Ramos (cell line): Measurements from ENCODE around the gene TRIM44.
"Not testable (repeated sequence)": the region's sequence is repeated elsewhere in the genome, so short reads cannot be mapped to it uniquely, and the experiment has no call there.

Source experiments
- in situ Hi-C: fragments of 300-500 bp; cut with MboI; formaldehyde crosslinking; loops from one replicate; pipeline ENCODE4 v1.14.3; 2022; ENCODE audit warnings: low sequenced_read_pairs; ENCODE audit not compliant: unreplicated experiment

The TRIM44 gene

DNA sequence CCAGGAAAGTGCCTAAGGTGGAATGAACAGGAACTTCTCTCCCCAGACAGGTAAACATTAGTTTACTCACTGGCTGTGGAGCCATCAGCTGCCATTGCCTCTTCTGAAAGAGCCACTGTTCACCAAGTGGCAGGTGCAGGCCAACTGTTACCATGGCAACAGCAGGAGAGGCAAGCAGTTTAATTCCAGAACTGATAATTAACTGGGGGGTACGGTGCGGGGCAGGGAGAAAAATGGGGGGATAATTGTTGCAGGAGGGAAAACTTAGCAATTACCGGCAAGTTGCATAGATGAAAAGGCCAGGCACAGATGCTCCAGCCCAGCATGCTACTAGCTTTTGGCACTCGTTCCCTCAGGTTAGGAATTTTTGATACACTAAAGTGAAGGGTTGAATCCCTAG is 85.1 kb downstream of the TRIM44 start:
- in situ Hi-C loops, result no loop called here

DNA sequence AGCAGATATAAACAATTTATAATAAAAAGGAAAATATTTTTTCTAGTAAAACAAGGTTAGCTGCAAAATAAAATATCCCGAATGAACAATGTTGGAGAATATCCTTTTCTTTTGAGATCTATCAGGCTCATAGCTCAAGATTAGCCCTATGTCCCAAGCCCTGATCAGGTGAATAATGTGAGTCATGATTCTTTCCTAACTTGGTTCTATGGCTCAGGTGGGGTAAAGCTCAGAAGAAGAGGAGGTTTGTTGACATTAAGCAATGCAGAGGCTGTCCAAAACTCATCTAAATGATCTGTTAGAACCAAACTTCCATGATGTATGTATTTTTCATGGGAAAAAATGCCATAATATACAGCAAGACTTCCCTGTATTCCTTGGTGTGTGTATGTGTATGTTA is 86.1 kb downstream of the TRIM44 start:
- in situ Hi-C loops, result no loop called here

DNA sequence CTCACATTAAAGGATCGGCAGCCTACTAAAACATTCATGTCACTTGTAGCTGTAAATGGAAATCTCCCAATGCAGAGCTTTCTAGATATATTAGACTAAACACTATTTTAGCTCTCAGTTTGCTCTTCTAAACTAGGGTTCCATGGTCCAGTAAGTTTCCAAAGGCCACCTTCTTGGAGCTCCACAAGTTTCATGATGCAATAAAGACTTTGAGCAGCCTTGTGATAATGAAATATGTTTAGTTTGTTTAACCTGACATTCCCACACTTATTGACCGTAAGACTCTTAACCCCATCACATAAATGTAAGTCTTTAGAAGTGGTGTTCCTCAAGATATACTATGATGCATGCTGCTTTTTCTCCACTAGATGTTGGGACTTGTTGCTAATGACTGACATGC is 87.7 kb downstream of the TRIM44 start:
- in situ Hi-C loops, result no loop called here

DNA sequence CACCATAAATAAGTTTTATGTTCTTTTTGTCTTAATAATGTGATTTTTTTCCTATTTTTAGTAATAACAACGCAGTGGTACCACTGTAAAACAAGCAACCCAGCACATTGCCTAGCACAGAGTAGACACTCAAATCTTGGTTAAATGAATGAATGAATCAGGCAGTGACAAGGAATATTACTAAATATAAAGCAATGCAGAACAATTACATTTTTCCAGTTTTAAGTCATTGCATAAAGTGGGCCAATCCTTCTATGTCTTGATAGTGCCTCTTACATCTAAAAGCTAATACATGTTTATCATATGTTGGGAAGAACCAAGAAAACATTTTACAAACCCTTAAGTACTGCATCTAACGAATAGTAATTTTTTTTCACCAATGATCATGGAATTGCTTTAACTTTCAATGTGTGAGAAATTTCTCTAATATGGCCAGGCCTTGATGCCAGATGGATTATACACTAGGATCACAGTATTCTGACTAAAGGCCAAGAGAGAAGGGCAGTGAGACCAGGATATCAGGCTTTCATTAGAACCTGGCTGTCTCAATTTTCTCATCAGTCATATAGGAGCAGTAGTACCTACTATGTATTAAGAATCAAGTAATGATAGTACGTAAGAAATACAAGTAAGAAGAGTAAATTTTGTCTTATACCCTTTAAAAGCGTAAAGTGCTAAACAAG is 88.5 kb downstream of the TRIM44 start:
- in situ Hi-C loops, result no loop called here

DNA sequence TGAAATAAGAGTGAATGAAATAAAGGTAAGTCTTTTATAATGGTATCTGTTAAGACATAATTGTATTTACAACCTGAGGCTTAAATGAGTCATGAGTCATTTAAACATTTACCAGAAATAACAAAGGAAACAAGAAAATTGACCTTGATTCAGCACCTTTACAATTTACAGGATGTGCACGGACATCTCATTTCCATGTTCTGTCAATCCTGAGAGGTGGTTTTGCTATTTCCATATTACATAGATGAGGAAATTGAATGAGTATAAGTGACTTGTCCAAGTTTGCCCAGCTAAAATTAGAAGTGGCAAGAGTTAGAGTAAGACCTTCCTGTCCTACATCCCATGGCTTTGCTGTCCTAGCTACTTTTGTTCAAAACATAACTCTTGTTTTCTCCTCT is 89.1 kb downstream of the TRIM44 start:
- in situ Hi-C loops, result no loop called here

DNA sequence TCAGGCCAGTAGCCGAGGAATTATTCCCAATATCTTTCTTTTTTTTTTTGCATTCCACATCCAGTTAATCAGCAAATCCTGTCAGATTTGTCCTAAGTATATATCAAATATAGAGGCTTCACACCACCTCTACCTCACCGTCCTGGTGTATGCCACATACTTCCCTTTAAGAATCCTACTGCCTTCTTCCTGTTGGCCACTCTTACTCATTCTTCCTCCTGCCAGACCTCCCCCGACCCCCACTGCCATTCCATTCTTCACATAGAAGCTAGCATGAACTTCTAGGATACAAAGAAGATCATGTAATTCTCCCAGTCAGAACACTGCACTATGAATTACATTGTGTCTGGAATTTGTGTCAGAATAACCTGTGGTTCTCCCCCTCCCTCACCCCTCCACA is 89.5 kb downstream of the TRIM44 start:
- in situ Hi-C loops, result no loop called here

DNA sequence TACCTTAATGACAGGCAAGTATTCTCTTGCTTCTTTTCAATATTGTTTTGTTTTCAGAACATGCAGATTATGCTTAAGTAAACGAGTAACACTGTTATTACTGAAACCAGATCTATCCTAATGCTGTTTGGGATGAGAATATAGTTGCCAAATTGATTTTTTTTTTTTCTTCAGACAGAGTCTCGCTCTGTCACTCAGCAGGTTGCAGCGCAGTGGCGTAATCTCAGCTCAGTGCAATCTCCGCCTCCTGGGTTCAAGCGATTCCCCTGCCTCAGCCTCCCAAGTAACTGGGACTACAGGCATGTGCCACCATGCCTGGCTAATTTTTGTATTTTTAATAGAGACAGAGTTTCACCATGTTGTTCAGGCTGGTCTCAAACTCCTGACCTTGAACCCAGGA is 91.0 kb downstream of the TRIM44 start:
- in situ Hi-C loops, result not testable (repeated sequence)

DNA sequence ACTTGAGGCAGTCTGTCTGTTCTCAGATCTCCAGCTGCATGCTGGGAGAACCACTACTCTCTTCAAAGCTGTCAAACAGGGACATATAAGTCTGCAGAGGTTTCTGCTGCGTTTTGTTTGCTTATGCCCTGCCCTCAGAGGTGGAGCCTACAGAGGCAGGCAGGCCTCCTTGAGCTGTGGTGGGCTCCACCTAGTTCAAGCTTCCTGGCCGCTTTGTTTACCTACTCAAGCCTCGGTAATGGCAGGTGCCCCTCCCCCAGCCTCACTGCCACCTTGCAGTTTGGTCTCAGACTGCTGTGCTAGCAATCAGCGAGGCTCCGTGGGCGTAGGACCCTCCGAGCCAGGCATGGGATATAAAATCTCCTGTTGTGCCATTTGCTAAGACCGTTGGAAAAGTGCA is 97.4 kb downstream of the TRIM44 start:
- in situ Hi-C loops, result not testable (repeated sequence)

DNA sequence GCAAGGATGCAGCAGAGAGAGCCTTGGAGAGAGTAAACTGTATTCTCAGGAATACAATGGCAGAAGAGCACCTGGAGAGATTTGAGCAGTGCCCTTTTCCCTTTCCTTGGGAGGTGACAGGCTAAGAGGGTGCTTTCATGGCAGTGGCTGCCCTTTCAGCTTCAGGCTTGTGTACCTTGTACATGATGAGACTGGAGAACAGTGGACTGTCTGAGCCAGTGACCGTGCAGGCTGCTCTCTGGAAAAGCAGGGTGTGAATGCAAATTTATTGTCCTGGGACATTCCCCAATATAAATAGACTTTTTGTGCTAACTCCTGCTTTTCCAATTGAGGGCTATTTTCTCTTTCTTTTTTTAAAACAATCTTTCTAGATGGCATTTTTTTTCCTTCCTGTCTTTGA is 99.3 kb downstream of the TRIM44 start:
- in situ Hi-C loops, result no loop called here

DNA sequence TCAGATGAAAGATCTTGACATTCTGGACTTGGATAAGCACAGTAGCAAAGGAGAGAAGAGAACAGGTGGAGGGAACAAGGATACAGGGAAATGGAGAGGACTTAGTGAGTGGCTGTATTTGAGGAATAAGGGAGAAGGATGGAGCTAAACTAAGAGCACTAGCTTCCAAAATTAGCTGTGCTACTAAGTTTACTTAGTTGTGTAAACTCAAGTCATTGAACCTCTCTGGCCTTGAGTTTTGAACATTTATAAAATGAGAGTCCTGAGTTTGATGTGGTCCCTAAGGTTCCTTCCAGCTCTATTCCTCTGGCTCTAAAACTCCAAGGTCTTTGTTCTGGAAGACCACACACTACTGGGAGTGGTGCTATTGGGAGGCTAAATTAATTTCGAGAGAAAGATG is 100.7 kb downstream of the TRIM44 start:
- in situ Hi-C loops, result no loop called here

DNA sequence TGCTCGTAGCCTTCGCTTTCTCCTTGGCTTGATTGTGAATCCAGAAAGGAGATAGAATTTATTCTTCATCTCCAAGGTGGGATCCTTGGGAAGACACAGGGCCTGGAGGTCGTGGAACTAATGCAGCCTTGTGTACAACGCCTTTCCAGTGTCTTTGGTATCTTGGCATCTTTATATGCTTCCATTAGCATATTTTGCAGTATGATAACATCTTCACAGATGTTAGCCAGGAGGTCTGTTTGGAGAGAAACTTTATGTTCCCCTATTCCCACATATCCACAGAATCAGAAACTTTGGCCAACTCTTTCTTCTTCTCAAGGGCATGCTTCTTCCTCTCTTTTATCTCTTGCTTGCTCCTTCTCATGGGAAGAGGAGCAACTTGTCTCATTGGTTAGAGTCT is 101.2 kb downstream of the TRIM44 start:
- in situ Hi-C loops, result no loop called here

DNA sequence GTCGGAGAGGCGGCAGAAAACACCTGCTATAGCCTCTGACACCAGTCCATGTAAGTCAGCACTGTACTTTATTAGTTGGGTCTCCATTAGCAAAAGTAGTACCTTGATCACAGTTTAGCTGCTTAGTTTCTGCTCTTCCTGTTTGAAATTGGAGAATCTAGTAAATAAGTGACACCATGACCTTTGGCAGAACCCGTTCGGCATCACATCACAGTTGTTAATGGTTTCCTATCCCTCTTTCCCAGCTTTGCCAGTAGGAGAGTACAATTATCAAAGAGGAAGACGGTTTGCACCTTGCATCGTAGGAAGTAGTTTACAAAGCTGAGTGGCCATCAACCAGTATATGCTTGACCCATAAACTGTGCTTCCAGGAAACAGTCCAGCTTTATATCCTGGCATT is 101.8 kb downstream of the TRIM44 start:
- in situ Hi-C loops, result no loop called here

DNA sequence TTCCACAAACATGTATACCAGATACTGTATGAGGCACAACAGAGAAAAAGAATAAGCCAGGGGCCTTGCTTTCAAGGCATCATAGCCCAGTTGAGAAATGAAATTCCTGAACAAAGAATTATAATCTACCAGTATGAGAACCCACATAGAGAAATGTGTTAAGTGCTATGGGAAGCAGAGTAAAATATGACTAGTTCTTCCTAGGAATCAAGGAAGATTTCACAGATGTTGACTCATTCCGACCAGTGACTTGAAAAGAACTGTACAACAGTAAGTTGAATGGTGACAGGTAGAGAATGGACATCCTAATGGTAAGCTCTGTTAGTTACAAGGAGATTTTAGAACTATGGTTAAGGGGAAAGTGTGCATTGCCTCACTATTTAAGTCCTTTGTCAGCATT is 102.6 kb downstream of the TRIM44 start:
- in situ Hi-C loops, result no loop called here

DNA sequence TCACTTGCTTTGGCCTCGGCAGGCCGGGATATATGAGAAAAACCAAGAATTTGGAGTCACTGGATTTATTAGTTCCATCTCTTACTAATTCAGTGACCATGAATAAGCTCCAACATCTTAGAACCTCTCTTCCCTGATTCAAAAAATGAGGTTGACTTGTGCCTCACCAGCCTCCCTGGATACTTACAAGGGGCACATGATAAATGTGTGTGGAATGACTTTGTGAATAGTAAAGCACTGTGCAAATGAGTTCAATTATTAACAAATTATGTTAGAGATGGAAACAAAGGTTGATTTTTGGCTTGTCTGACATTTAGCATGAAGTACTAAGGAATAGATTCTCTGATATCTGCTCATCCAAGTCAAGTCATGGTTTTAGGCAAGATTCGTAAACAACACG is 104.1 kb downstream of the TRIM44 start:
- in situ Hi-C loops, result no loop called here

DNA sequence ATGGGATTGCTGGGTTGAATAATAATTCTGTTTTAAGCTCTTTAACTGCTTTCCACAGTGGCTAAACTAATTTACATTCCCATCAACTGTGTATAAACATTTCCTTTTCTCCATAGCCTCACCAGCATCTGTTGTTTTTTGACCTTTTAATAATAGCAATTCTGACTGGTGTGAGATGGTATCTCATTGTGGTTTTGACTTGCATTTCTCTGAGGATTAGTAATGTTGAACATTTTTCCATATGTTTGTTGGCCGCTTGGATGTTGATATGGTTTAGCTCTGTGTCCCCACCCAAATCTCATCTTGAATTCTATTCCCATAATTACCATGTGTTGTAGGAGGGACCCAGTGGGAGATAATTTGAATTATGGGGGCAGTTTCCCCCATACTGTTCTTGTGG is 107.8 kb downstream of the TRIM44 start:
- in situ Hi-C loops, result not testable (repeated sequence)

DNA sequence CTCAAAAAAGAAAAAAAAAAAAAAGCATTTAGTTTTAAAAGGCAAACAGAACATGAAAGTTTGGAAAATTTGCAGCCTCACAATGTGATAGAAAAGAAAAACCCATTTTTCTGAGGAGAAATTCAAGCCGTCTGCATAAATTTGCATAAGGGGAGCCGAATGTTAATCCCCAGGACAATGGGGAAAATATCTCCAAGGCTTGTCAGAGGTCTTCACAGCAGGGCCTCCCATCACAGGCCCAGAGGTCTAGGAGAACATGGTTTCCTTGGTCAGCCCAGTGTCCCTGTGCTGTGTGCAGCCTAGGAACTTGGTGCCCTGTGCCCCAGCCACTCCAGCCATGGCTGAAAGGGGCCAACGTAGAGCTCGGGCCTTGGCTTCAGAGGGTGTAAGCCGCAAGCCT is 109.1 kb downstream of the TRIM44 start:
- in situ Hi-C loops, result no loop called here

DNA sequence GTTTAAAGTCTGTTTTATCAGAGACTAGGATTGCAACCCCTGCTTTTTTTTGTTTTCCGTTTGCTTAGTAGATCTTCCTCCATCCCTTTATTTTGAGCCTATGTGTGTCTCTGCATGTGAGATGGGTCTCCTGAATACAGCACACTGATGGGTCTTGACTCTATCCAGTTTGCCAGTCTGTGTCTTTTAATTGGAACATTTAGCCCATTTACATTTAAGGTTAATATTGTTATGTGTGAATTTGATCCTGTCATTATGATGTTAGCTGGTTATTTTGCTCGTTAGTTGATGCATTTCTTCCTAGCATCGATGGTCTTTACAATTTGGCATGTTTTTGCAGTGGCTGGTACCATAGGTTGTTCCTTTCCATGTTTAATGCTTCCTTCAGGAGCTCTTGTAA is 114.7 kb downstream of the TRIM44 start:
- in situ Hi-C loops, result not testable (repeated sequence)

DNA sequence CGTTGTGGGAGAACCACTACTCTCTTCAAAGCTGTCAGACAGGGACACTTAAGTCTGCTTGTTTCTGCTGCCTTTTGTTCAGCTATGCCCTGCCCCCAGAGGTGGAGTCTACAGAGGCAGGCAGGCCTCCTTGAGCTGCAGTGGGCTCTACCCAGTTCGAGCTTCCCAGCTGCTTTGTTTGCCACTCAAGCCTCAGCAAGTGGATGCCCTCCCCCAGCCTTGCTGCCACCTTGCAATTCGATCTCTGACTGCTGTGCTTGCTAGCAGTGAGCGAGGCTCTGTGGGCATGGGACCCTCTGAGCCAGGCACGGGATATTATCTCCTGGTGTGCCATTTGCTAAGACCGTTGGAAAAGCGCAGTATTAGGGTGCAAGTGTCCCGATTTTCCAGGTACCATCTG is 116.4 kb downstream of the TRIM44 start:
- in situ Hi-C loops, result not testable (repeated sequence)

DNA sequence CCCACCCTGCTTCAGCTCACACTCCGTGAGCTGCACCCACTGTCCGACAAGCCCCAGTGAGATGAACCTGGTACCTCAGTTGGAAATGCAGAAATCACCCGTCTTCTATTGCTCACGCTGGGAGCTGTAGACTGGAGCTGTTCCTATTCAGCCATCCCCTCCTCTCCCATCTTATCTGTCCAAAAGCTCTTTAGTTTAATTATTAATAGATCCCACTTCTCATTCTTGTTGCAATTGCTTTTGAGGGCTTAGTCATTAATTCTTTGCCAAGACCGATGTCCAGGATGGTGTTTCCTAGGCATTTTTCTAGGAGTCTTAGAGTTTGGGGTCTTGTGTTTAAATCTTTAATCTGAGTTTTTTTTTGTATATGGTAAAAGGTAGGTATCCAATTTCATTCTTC is 116.8 kb downstream of the TRIM44 start:
- in situ Hi-C loops, result no loop called here

DNA sequence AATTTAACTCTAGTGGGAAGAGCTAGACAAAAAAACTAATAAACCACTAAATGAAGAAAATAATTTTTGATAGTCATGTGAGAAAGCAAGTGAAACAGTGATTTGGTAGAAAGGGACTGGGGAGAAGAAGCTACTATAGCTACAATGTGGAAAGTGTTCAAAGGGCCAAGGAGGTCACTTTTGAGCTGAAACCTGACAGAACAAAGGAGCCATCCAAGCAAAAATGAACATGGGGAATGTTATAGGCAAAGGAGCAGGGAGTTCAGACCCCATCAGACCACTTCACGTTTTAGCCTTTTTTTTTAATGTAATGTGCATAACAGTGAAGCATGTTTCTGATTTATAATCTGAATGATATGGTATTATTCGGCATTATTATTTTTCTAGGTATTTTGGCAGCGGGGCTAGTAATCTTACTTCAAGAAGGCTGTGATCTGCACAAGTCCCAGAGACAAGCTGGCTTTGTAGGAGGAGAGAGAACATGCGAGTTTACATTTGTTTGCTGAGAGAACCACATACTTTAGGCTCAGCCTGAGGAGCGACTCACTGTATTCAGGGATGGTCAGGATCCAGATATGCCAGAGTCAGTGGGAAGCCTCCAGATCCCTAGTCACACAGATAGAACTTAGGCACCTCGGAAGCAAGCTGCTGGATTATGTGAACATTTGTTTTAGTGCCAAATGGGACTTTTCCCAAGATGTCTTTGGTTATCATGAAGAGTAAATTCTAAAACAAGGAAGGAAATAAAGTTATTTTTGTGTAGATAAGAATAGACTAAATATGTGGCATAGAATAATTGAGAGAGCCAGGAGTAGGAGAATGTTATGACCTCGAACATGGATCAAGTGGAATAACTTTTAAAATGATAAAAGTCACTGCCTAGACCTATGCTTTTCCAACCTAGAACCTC is 118.6 kb downstream of the TRIM44 start:
- in situ Hi-C loops, result no loop called here

DNA sequence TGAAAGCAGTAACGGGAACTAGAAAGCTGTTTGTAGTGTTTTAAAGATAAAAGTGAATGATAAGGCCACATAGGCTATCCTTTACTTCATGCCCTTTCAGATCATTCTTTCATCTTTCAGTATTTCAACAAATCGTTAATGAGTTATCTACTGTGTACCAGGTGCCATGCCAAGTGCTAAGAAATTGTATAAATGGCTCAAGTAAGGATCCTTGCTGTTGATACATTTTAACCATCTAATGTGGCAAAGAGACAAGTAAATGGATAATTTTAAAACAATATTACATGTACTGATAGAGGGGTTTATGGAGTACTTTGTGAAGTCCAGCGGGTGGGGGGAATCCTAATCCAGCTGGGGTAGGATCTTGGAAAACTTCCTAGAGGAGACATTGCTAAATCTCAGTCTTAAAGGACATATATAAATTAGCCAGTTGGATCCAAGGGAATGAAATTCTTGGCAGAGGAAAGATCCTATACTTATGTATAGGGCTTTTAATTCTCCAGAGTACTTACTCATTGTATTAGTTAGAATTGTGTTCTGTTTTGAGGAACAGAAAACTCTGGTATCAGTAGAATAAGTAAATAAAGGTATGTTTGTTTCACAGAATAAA is 119.4 kb downstream of the TRIM44 start:
- in situ Hi-C loops, result no loop called here
